SK-MEL-5 (cell line): Measurements from ENCODE around the gene DNM3. TPM values are rescaled to one million over a fixed set of nuclear protein-coding genes. Genes with fewer than 3 reads are reported as not detected.

Experiments
- DNase-seq: peaks from one replicate; pipeline ENCODE4 v3.0.0-alpha.2; 2016; ENCODE audit warnings: low read depth, low spot score
- in situ Hi-C: cut with HindIII; loops from 2 replicates; pipeline ENCODE4 v1.10.0; 2016; ENCODE audit warnings: low sequenced_read_pairs, high pct_unique_total_duplicates, low pct_unique_long_range_greater_than_20kb
- total RNA-seq: library from RNA; depleted of rRNA; stranded (reverse); fragments of >200 nt; shearing (Covaris generic); gene quantifications from 2 replicates; pipeline ENCODE4 v1.2.3, GENCODE V29; 2014

DNM3 gene
- total RNA-seq, 1 experiment from 2014 or later: 0.79 TPM

- no peak for DNase-seq
- in situ Hi-C loops: no loop called here
These were observed 244.0 kb downstream of the DNM3 start for GRCh38 chr1:172085317-172085716.

- DNase-seq: no peak
- in situ Hi-C loops: no loop called here
These were observed 244.8 kb downstream of the DNM3 start for GRCh38 chr1:172086137-172086536.

- in situ Hi-C loops: no loop called here
These were observed 247.0 kb downstream of the DNM3 start for GRCh38 chr1:172088256-172088655.

GRCh38 chr1:172089768-172090510 lies 248.6 kb downstream of the DNM3 start:
- peak; percentile 67 for DNase-seq
- in situ Hi-C loops: no loop called here

More at GRCh38 chr1:172088256-172088655, 247.0 kb downstream of the DNM3 start:
- DNase-seq: no peak

- DNase-seq: no peak
- in situ Hi-C loops: no loop called here
These were observed 249.2 kb downstream of the DNM3 start for GRCh38 chr1:172090511-172090817.

- no peak for DNase-seq
- in situ Hi-C loops: no loop called here
These were observed 254.5 kb downstream of the DNM3 start for GRCh38 chr1:172095846-172096245.

- in situ Hi-C loops: no loop called here
- DNase-seq: no peak
These were observed 263.9 kb downstream of the DNM3 start for GRCh38 chr1:172105230-172105629.

- DNase-seq: no peak
- in situ Hi-C loops: no loop called here
These were observed 266.1 kb downstream of the DNM3 start for GRCh38 chr1:172107316-172107975.

GRCh38 chr1:172108161-172108893 lies 267.0 kb downstream of the DNM3 start:
- DNase-seq: no peak
- in situ Hi-C loops: no loop called here

- DNase-seq: no peak
- in situ Hi-C loops: no loop called here
These were observed 268.1 kb downstream of the DNM3 start for GRCh38 chr1:172109359-172109758.

GRCh38 chr1:172112576-172112975 lies 271.3 kb downstream of the DNM3 start:
- no peak for DNase-seq
- in situ Hi-C loops: no loop called here

- in situ Hi-C loops: no loop called here
- DNase-seq: no peak
These were observed 276.5 kb downstream of the DNM3 start for GRCh38 chr1:172117800-172118199.

GRCh38 chr1:172118618-172119017 lies 277.3 kb downstream of the DNM3 start:
- in situ Hi-C loops: no loop called here
- no peak for DNase-seq

GRCh38 chr1:172119184-172119583 lies 277.9 kb downstream of the DNM3 start:
- in situ Hi-C loops: no loop called here
- no peak for DNase-seq

- no peak for DNase-seq
- in situ Hi-C loops: no loop called here
These were observed 279.1 kb downstream of the DNM3 start for GRCh38 chr1:172120381-172120780.

- no peak for DNase-seq
- in situ Hi-C loops: no loop called here
These were observed 279.9 kb downstream of the DNM3 start for GRCh38 chr1:172121081-172121717.

- in situ Hi-C loops: no loop called here
- no peak for DNase-seq
These were observed 281.1 kb downstream of the DNM3 start for GRCh38 chr1:172122381-172122780.

GRCh38 chr1:172125250-172125649 lies 284.0 kb downstream of the DNM3 start:
- in situ Hi-C loops: no loop called here

More at GRCh38 chr1:172125250-172125649, 284.0 kb downstream of the DNM3 start:
- DNase-seq: no peak
